Mesothelial cell of epicardium (in vitro differentiated cells): ENCODE data around the gene RGS19. TPM values are rescaled to one million over a fixed set of nuclear protein-coding genes. Genes with fewer than 3 reads are reported as not detected.
"Not testable (repeated sequence)": the region's sequence is repeated elsewhere in the genome, so short reads cannot be mapped to it uniquely, and the experiment has no call there.

Source experiments
- DNase-seq, 2 experiments: peaks; one replicate each; pipeline ENCODE4 v3.0.0; 2021; ENCODE audit warnings: low spot score in 2 of 2; ENCODE audit not compliant: unreplicated experiment in 2 of 2
- H3K27ac Mint-ChIP-seq: 2 replicates; pipeline ENCODE4 v1.8.0; 2021; ENCODE audit warnings: mixed read lengths
- H3K27me3 Mint-ChIP-seq: 2 replicates; pipeline ENCODE4 v1.8.0; 2021; ENCODE audit warnings: low read depth, mixed read lengths
- H3K36me3 Mint-ChIP-seq: 2 replicates; pipeline ENCODE4 v1.8.0; 2021; ENCODE audit warnings: mixed read lengths
- H3K4me1 Mint-ChIP-seq: 2 replicates; pipeline ENCODE4 v1.8.0; 2021; ENCODE audit warnings: mixed read lengths
- H3K4me3 Mint-ChIP-seq: 2 replicates; pipeline ENCODE4 v1.8.0; 2021; ENCODE audit warnings: mild to moderate bottlenecking, moderate library complexity, mixed read lengths
- H3K9me3 Mint-ChIP-seq: 2 replicates; pipeline ENCODE4 v1.8.0; 2021; ENCODE audit warnings: mixed read lengths
- total RNA-seq: library from RNA; stranded (reverse); gene quantifications from 3 replicates; pipeline ENCODE4 v1.2.1, GENCODE V29; 2021
- TF ChIP-seq, protein P1 (sequence below): fragments of 200-600 bp; sonication (generic); IDR thresholded peaks from one replicate; pipeline ENCODE4 v1.5.0; 2021; ENCODE audit warnings: antibody characterized with exemption; ENCODE audit not compliant: unreplicated experiment

RGS19 gene, protein sequence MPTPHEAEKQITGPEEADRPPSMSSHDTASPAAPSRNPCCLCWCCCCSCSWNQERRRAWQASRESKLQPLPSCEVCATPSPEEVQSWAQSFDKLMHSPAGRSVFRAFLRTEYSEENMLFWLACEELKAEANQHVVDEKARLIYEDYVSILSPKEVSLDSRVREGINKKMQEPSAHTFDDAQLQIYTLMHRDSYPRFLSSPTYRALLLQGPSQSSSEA
- total RNA-seq: 7.0 to 8.1 TPM (median 7.9 TPM) in 3 replicates

DNA sequence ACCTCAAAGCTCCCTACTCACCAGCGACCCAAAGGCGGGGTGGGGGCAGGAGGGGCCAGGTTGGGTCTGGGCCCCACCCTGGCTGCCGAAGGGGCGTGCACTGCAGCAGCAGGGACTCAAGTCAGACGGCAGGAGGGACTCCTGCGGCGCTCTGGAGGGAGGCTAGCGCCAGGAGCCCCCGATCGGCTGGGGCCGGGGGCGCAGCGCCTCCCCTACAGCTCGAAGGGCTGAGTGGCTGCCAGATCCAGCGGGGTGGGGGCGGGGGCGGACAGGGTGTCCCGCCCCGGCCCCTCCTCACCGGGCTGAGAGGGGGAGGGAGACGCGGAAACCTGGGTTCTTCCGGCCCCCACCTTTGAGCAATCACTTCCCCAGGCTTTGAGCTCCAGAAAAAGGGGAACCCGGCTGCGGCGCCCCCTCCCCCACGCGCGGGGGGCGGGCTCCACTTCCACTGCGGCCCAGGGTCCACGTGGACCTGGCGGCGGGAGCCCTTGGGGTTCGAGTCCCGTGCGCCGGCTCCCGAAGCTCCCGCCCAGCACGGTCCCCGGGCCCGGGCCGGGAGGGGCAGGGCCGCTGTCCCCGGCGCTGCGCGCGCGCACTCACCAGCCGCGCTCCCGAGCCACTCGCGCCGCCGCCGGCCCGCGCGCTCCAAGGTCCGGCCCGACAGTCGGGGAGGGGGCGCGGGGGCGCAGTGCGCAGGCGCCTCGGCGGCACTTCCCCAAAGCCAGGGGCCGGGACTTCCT lies at the start of gene RGS19:
Gene RGS19 (minus strand): TSS at position 246 of the 740 bp plus-strand sequence. CDS start 2,632 bp downstream, outside the sequence.
- H3K27ac Mint-ChIP-seq: no peak within 1 kb of the TSS
- no peaks in the 10 kb centered on the region for H3K36me3 Mint-ChIP-seq
- H3K4me3 Mint-ChIP-seq: peak within 1 kb of the TSS; percentile 71
- peaks cover 37% of the 10 kb centered on the region for H3K27me3 Mint-ChIP-seq
- no peaks in the 10 kb centered on the region for H3K9me3 Mint-ChIP-seq
- DNase-seq: peak; percentile 58 to 73
- peaks cover 17% of the 10 kb centered on the region for H3K4me1 Mint-ChIP-seq
- TF ChIP-seq, protein P1, sequence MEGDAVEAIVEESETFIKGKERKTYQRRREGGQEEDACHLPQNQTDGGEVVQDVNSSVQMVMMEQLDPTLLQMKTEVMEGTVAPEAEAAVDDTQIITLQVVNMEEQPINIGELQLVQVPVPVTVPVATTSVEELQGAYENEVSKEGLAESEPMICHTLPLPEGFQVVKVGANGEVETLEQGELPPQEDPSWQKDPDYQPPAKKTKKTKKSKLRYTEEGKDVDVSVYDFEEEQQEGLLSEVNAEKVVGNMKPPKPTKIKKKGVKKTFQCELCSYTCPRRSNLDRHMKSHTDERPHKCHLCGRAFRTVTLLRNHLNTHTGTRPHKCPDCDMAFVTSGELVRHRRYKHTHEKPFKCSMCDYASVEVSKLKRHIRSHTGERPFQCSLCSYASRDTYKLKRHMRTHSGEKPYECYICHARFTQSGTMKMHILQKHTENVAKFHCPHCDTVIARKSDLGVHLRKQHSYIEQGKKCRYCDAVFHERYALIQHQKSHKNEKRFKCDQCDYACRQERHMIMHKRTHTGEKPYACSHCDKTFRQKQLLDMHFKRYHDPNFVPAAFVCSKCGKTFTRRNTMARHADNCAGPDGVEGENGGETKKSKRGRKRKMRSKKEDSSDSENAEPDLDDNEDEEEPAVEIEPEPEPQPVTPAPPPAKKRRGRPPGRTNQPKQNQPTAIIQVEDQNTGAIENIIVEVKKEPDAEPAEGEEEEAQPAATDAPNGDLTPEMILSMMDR: no peak

DNA sequence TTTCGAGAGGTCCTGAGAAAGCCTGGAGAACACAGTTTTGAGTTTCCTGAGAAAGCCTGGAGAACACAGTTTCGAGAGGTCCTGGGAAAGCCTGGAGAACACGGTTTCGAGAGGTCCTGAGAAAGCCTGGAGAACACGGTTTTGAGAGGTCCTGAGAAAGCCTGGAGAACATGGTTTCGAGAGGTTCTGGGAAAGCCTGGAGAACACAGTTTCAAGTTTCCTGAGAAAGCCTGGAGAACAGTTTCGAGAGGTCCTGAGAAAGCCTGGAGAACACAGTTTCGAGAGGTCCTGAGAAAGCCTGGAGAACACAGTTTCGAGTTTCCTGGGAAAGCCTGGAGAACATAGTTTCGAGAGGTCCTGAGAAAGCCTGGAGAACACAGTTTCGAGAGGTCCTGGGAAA lies 44.2 kb upstream of the RGS19 start:
- not testable (repeated sequence) for H3K36me3 Mint-ChIP-seq, H3K4me3 Mint-ChIP-seq, DNase-seq, H3K4me1 Mint-ChIP-seq, H3K9me3 Mint-ChIP-seq, H3K27ac Mint-ChIP-seq
- H3K27me3 Mint-ChIP-seq: peaks cover 48% of the 10 kb centered on the region

DNA sequence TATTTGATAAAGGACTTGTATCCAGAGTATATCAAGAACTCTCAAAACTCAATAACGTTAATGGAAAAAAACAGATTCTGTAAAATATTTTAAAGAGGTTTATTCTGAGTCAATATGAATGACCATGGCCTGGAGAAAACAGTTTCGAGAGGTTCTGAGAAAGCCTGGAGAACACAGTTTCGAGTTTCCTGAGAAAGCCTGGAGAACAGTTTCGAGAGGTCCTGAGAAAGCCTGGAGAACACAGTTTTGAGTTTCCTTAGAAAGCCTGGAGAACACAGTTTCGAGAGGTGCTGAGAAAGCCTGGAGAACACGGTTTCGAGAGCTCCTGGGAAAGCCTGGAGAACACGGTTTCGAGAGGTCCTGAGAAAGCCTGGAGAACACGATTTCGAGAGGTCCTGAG lies 43.6 kb upstream of the RGS19 start:
- H3K9me3 Mint-ChIP-seq, DNase-seq, H3K4me3 Mint-ChIP-seq, H3K27ac Mint-ChIP-seq, H3K4me1 Mint-ChIP-seq, H3K36me3 Mint-ChIP-seq: not testable (repeated sequence)
- H3K27me3 Mint-ChIP-seq: peaks cover 44% of the 10 kb centered on the region

DNA sequence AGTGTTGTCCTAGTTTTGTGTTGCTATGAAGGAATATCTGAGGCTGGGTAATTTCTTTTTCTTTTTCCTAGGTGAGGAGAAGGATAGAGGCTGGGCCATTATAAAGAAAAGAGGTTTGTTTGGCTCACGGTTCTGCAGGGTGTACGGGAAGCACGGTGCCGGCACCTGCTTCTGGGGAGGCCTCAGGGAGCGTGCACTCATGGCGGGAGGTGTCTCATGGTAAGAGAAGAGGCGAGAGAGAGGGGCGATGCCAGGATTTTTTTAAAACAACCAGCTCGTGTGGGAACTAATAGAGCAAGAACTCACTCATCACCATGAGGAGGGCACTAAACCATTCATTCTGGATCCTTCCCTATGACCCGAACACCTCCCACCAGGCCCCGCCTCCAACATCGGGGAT lies 42.3 kb upstream of the RGS19 start:
- peak in 1 of 2 experiments; percentile 4 for DNase-seq
- Mint-ChIP-seq H3K27me3 (peaks cover 42% of the 10 kb centered on the region), H3K9me3 (no peaks in the 10 kb centered on the region), H3K36me3 (no peaks in the 10 kb centered on the region), H3K4me3 (no peak overlapping the region), H3K27ac (no peak overlapping the region), H3K4me1 (peaks cover 5% of the 10 kb centered on the region)
- TF ChIP-seq, protein P1: no peak

DNA sequence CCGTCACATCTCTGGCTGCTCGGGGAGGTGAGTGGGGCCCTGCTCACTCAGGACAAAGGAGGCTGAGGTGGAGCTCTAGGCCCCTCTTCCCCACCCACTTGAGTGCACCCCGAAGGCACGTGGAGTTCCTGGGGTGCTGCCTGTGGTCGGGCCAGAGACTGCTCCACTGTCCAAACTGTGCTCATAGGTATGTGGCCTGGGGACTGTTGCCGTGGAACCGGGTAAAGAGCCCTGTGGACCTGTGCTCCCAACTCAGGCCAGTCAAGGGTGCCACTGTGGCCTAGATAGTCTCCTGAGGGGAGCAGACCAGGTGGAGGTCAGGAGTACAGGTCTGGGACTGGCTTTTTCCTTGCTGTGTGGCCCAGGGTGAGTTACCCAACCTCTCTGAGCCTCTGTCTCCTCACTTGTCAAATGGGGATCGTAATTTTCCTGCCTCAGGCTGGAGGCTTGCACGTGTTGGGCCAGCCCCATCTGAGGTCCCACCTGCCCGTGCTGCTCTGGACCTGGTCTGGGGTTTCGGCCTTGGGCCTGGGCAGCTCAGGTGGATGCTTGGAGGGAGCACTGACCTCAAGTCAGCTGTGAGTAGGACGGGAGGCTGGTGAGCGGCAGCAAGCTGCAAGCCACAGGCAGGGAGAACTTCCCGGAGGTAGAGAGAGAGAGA lies 40.5 kb upstream of the RGS19 start:
- no peaks in the 10 kb centered on the region for H3K36me3 Mint-ChIP-seq
- H3K4me1 Mint-ChIP-seq: peaks cover 5% of the 10 kb centered on the region
- DNase-seq: peak; percentile 3 to 34
- H3K9me3 Mint-ChIP-seq: no peaks in the 10 kb centered on the region
- H3K27me3 Mint-ChIP-seq: peaks cover 39% of the 10 kb centered on the region
- no peak overlapping the region for H3K4me3 Mint-ChIP-seq
- H3K27ac Mint-ChIP-seq: peak overlapping the region; percentile 53
- TF ChIP-seq, protein P1: no peak

DNA sequence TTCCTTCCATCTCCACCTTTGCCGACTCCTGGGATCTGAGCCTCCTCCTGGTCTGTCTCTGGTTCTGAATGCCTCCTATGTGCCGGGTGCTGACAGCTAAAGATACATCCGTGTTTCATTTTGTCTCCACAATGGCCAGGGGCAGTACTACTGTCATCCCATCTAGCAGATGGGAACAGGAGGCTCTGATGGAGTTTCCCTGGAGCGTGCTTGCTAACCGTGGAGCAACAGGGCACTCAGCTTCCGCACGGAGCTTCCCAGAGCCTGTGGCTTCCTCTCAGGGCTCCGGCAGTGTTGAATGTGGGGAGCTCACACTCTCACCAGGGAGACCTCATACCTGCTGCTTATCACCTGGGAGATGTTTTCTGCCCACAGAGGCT lies 40.0 kb upstream of the RGS19 start:
- Mint-ChIP-seq H3K4me1 (peaks cover 5% of the 10 kb centered on the region), H3K4me3 (no peak overlapping the region), H3K36me3 (no peaks in the 10 kb centered on the region), H3K9me3 (no peaks in the 10 kb centered on the region), H3K27ac (no peak overlapping the region), H3K27me3 (peaks cover 37% of the 10 kb centered on the region)
- peak; percentile 5 to 26 for DNase-seq
- TF ChIP-seq, protein P1: no peak

DNA sequence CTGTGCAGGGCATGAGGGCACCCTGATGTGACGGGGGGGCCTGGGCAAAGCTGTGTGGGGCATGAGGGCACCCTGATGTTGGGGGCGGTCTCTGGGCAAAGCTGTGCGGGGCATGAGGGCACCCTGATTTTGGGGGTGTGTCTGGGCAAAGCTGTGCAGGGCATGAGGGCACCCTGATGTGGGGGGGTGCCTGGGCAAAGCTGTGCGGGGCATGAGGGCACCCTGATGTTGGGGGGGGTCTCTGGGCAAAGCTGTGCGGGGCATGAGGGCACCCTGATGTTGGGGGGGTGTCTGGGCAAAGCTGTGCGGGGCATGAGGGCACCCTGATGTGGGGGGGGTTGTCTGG lies 38.1 kb upstream of the RGS19 start:
- H3K9me3 Mint-ChIP-seq, H3K27ac Mint-ChIP-seq, DNase-seq, H3K4me1 Mint-ChIP-seq, H3K36me3 Mint-ChIP-seq, H3K4me3 Mint-ChIP-seq: not testable (repeated sequence)
- H3K27me3 Mint-ChIP-seq: peaks cover 21% of the 10 kb centered on the region
